DMS 273 treated with DMSO at 0.1 percent for 48 hours (cell line): Measurements from ENCODE around the gene TDRD3.
"Not testable (repeated sequence)": the region's sequence is repeated elsewhere in the genome, so short reads cannot be mapped to it uniquely, and the experiment has no call there.

ENCODE experiments used
- DNase-seq: peaks from one replicate; lab custom pipeline; 2025; lab: John Stamatoyannopoulos, UW

The TDRD3 gene

GRCh38 chr13:60396783-60397703 lies at the start of gene TDRD3:
TSS of gene TDRD3 (plus strand) at chr13:60397220. CDS start at chr13:60397365, 145 bp downstream.
- DNase-seq = peak; percentile 59

- no peak for DNase-seq
Observed at GRCh38 chr13:60347690-60348089, 49.3 kb upstream of the TDRD3 start.

GRCh38 chr13:60348097-60348496 lies 48.9 kb upstream of the TDRD3 start:
- DNase-seq = no peak

GRCh38 chr13:60351326-60351725 lies 45.7 kb upstream of the TDRD3 start:
- DNase-seq = peak; percentile 62

- no peak for DNase-seq
Observed at GRCh38 chr13:60351855-60352615, 45.0 kb upstream of the TDRD3 start.

GRCh38 chr13:60352644-60353043 lies 44.4 kb upstream of the TDRD3 start:
- DNase-seq = no peak

GRCh38 chr13:60355056-60355455 lies 42.0 kb upstream of the TDRD3 start:
- no peak for DNase-seq

- no peak for DNase-seq
Observed at GRCh38 chr13:60356970-60357369, 40.0 kb upstream of the TDRD3 start.

GRCh38 chr13:60358453-60358852 lies 38.6 kb upstream of the TDRD3 start:
- no peak for DNase-seq

- no peak for DNase-seq
Observed at GRCh38 chr13:60363288-60363687, 33.7 kb upstream of the TDRD3 start.

- no peak for DNase-seq
Observed at GRCh38 chr13:60369242-60369641, 27.8 kb upstream of the TDRD3 start.

- DNase-seq = no peak
Observed at GRCh38 chr13:60370343-60370742, 26.7 kb upstream of the TDRD3 start.

- no peak for DNase-seq
Observed at GRCh38 chr13:60372141-60372540, 24.9 kb upstream of the TDRD3 start.

- DNase-seq = not testable (repeated sequence)
Observed at GRCh38 chr13:60379282-60379681, 17.7 kb upstream of the TDRD3 start.

GRCh38 chr13:60379837-60380565 lies 17.0 kb upstream of the TDRD3 start:
- no peak for DNase-seq

GRCh38 chr13:60384911-60385310 lies 12.1 kb upstream of the TDRD3 start:
- DNase-seq = no peak

- no peak for DNase-seq
Observed at GRCh38 chr13:60386250-60386649, 10.8 kb upstream of the TDRD3 start.

- no peak for DNase-seq
Observed at GRCh38 chr13:60392131-60392530, 4.9 kb upstream of the TDRD3 start.

- peak; percentile 85 for DNase-seq
Observed at GRCh38 chr13:60395971-60396782, 843 bp upstream of the TDRD3 start.

- peak; percentile 34 for DNase-seq
Observed at GRCh38 chr13:60397704-60398378, 821 bp downstream of the TDRD3 start.

GRCh38 chr13:60398379-60398891 lies 1.4 kb downstream of the TDRD3 start:
- peak; percentile 34 for DNase-seq
